ENCODE data around the gene SPI1. TPM values are rescaled to one million over a fixed set of nuclear protein-coding genes. Genes with fewer than 3 reads are reported as not detected.
"Not testable (repeated sequence)": the region's sequence is repeated elsewhere in the genome, so short reads cannot be mapped to it uniquely, and the experiment has no call there.

Gene SPI1
- total RNA-seq, 3 donors from 2014 or later (not counting 1 experiment from before 2014, with no cell fraction given): 15.0 to 65.4 (median 55.4) TPM

DNA sequence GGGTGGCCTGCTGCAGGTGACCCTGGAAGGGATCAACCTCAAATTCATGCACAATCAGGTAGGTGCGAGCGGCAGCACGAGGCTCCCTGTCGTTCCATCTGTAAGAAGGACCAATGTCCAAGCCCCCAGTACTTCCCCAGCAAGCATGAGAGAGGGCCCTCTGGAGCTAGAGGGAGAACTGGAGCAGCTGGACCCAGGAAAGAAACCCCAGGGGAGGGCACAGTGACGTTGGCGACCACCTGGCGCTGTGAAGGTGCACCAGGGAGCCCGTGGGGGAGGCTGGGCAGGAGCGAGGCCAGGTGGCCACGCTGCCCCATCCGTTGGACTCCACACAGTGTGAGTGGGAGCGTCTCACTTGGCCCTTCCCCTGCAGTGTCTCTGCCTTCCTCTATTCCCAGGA lies 53.8 kb downstream of the SPI1 start:
- H3K4me1 Mint-ChIP-seq: peaks cover 7 to 15% of the 10 kb centered on the region in 2 donors
- no peak overlapping the region for H3K4me3 Mint-ChIP-seq
- no peaks in the 10 kb centered on the region for H3K36me3 Mint-ChIP-seq
- DNase-seq (no peak), ATAC-seq (peak in 1 of 3 donors; percentile 11)
- no peaks in the 10 kb centered on the region for H3K27me3 Mint-ChIP-seq (ENCODE audit: low read depth in 2 of 2)
- Histone ChIP-seq H3K4me3 (ENCODE audit: low read length) (no peak overlapping the region), H3K9me3 (ENCODE audit: control insufficient read depth, insufficient read depth, low read length) (no peaks in the 10 kb centered on the region), H3K27me3 (ENCODE audit: control insufficient read depth, insufficient read depth, low read length) (no peaks in the 10 kb centered on the region), H3K36me3 (ENCODE audit: control insufficient read depth, insufficient read depth, low read length) (peaks cover 63% of the 10 kb centered on the region), H3K27ac (ENCODE audit: low read length) (no peak overlapping the region), H3K4me1 (ENCODE audit: control insufficient read depth, insufficient read depth, low read length) (peaks cover 4% of the 10 kb centered on the region)
- peak overlapping the region in 1 of 2 donors; percentile 55 for H3K27ac Mint-ChIP-seq
- WGBS (ENCODE audit: insufficient coverage): 90% methylated on average over 12 of the region's 12 CpGs
- TF ChIP-seq, protein P1, sequence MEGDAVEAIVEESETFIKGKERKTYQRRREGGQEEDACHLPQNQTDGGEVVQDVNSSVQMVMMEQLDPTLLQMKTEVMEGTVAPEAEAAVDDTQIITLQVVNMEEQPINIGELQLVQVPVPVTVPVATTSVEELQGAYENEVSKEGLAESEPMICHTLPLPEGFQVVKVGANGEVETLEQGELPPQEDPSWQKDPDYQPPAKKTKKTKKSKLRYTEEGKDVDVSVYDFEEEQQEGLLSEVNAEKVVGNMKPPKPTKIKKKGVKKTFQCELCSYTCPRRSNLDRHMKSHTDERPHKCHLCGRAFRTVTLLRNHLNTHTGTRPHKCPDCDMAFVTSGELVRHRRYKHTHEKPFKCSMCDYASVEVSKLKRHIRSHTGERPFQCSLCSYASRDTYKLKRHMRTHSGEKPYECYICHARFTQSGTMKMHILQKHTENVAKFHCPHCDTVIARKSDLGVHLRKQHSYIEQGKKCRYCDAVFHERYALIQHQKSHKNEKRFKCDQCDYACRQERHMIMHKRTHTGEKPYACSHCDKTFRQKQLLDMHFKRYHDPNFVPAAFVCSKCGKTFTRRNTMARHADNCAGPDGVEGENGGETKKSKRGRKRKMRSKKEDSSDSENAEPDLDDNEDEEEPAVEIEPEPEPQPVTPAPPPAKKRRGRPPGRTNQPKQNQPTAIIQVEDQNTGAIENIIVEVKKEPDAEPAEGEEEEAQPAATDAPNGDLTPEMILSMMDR (IDR thresholded peaks at IDR 0.05): no peak
- no peaks in the 10 kb centered on the region for H3K9me3 Mint-ChIP-seq
- intact Hi-C loops (cut with micrococcal nuclease): no loop called here

DNA sequence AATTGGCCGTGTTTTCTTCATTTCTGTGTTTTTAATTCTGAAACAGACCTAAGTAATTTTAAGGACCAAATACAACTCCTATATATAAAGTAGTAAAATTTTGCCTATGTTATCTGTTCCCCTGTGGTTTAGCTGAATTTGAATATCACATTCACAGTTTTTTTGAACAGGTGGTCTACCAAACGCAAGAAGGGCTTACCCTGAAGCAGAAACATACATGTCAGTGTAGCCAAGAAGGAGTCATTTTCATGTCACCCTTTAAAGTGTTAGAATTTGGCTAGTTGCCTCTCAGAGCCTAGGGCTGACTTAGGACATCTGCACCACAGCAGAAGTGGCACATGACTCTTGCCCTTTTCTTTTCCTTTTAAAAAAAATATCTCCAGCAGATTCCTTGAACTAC lies 60.2 kb downstream of the SPI1 start:
- Histone ChIP-seq H3K4me1 (ENCODE audit: control insufficient read depth, insufficient read depth, low read length) (no peaks in the 10 kb centered on the region), H3K27ac (ENCODE audit: low read length) (no peak overlapping the region), H3K36me3 (ENCODE audit: control insufficient read depth, insufficient read depth, low read length) (peaks cover 51% of the 10 kb centered on the region), H3K27me3 (ENCODE audit: control insufficient read depth, insufficient read depth, low read length) (no peaks in the 10 kb centered on the region), H3K9me3 (ENCODE audit: control insufficient read depth, insufficient read depth, low read length) (no peaks in the 10 kb centered on the region), H3K4me3 (ENCODE audit: low read length) (no peak overlapping the region)
- H3K36me3 Mint-ChIP-seq: peaks cover 17% of the 10 kb centered on the region
- no peaks in the 10 kb centered on the region for H3K4me1 Mint-ChIP-seq
- H3K27ac Mint-ChIP-seq: peak overlapping the region in 1 of 2 donors; percentile 16
- intact Hi-C loops (cut with micrococcal nuclease): no loop called here
- no peaks in the 10 kb centered on the region for H3K27me3 Mint-ChIP-seq (ENCODE audit: low read depth in 2 of 2)
- ATAC-seq: no peak
- no peak for DNase-seq
- TF ChIP-seq, protein P1 (IDR thresholded peaks at IDR 0.05): no peak
- H3K9me3 Mint-ChIP-seq: no peaks in the 10 kb centered on the region
- WGBS (ENCODE audit: insufficient coverage): 63% methylated on average over 1 of the region's 2 CpGs
- H3K4me3 Mint-ChIP-seq: no peak overlapping the region

DNA sequence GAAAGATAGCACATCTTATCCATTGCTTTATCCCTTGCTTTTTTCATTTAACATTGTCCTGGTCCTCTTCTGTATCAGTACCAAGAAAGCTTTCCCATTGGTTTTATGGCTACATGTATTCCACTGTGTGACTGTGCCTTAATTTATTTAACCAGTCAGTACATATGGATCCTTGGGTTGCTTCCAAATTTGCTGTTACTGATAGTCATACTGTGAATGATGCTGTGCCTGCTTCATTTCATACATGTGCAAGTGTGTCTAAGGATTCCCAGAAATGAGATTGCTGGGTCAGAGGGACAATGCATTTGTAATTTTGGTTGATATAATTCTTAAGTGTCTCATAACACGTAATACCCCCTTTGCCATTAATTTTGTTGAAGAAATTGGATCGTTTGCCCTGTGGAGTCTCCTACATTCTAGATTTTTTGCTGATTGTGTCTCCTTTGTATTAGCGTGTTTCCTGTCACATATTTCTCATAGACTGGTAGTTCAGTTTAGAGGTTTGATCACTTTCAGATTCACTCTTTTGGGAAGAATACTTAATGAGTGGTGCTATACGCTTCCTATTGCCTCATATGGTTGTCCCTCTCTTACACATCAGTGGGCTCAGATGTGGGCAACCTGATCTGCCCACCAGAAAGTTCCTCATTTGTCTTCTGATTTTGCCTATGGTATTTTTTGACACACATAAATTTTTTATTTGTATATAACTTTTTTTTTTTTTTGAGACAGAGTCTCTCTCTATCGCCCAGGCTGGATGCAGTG lies 61.1 kb downstream of the SPI1 start:
- peaks cover 55% of the 10 kb centered on the region for H3K36me3 ChIP-seq (ENCODE audit: control insufficient read depth, insufficient read depth, low read length)

DNA sequence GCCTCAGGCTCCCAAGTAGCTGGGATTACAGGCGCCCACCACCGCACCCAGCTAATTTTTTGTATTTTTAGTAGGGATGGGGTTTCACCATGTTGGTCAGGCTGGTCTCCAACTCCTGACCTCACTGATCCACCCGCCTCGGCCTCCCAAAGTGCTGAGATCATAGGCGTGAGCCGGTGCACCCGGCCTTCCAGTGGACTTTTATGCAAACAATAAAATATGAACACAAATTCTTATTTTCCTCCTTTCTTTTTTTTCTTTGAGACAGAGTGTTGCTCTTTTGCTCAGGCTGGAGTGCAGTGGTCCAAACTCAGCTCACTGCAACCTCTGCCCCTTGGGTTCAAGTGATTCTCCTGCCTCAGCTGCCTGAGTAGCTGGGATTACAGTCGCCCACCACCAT lies 61.8 kb downstream of the SPI1 start:
- DNase-seq; H3K27ac Mint-ChIP-seq; H3K4me1 Mint-ChIP-seq; H3K4me3 Mint-ChIP-seq; H3K27ac ChIP-seq (ENCODE audit: low read length); H3K9me3 ChIP-seq (ENCODE audit: control insufficient read depth, insufficient read depth, low read length); H3K27me3 ChIP-seq (ENCODE audit: control insufficient read depth, insufficient read depth, low read length); H3K27me3 Mint-ChIP-seq (ENCODE audit: low read depth in 2 of 2); intact Hi-C loops (cut with micrococcal nuclease); ATAC-seq; H3K4me3 ChIP-seq (ENCODE audit: low read length); H3K4me1 ChIP-seq (ENCODE audit: control insufficient read depth, insufficient read depth, low read length); H3K9me3 Mint-ChIP-seq: not testable (repeated sequence)
- H3K36me3 Mint-ChIP-seq: peaks cover 17% of the 10 kb centered on the region
- peaks cover 55% of the 10 kb centered on the region for H3K36me3 ChIP-seq (ENCODE audit: control insufficient read depth, insufficient read depth, low read length)
- WGBS (ENCODE audit: insufficient coverage): 97% methylated on average over 6 of the region's 8 CpGs

More for the DNA sequence above, 61.1 kb downstream of the SPI1 start:
- Mint-ChIP-seq H3K4me1 (no peaks in the 10 kb centered on the region), H3K27ac (peak overlapping the region; percentile 3 to 19), H3K9me3 (no peaks in the 10 kb centered on the region), H3K4me3 (no peak overlapping the region), H3K27me3 (ENCODE audit: low read depth in 2 of 2) (no peaks in the 10 kb centered on the region), H3K36me3 (peaks cover 17% of the 10 kb centered on the region)
- H3K27me3 ChIP-seq (ENCODE audit: control insufficient read depth, insufficient read depth, low read length): no peaks in the 10 kb centered on the region
- TF ChIP-seq, protein P1 (IDR thresholded peaks at IDR 0.05): no peak
- 62% methylated on average over 4 of the region's 5 CpGs for WGBS (ENCODE audit: insufficient coverage)
- ATAC-seq: no peak
- no peak overlapping the region for H3K4me3 ChIP-seq (ENCODE audit: low read length)
- no peaks in the 10 kb centered on the region for H3K9me3 ChIP-seq (ENCODE audit: control insufficient read depth, insufficient read depth, low read length)
- no peak for DNase-seq
- intact Hi-C loops (cut with micrococcal nuclease): no loop called here
- no peak overlapping the region for H3K27ac ChIP-seq (ENCODE audit: low read length)
- no peaks in the 10 kb centered on the region for H3K4me1 ChIP-seq (ENCODE audit: control insufficient read depth, insufficient read depth, low read length)

Data from natural killer cell (primary cell).